Kidney glomerular epithelial cell (primary cell): Measurements from ENCODE around the gene CDHR5.

Experiments
- DNase-seq: peaks from one replicate; lab custom pipeline; 2025; lab: John Stamatoyannopoulos, UW

The CDHR5 gene

DNA sequence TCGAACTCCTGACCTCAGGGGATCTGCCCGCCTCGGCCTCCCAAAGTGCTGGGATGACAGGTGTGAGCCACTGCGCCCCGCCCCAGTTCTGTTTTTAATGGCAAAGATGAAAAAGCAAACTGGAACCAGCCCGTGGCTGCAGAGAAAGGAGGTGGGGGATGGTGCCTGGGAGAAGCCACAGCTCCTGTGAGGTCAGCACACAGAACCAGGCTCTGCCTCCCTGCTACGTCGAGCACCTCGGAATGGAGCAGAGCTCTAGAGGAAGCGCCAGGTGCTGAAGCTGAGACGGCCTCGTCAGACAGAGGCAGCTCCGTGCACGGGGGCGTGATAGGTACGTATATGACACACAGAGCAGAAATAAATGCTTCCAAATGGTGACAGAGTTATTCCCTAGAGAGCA is 20.8 kb upstream of the CDHR5 start:
- DNase-seq = no peak

DNA sequence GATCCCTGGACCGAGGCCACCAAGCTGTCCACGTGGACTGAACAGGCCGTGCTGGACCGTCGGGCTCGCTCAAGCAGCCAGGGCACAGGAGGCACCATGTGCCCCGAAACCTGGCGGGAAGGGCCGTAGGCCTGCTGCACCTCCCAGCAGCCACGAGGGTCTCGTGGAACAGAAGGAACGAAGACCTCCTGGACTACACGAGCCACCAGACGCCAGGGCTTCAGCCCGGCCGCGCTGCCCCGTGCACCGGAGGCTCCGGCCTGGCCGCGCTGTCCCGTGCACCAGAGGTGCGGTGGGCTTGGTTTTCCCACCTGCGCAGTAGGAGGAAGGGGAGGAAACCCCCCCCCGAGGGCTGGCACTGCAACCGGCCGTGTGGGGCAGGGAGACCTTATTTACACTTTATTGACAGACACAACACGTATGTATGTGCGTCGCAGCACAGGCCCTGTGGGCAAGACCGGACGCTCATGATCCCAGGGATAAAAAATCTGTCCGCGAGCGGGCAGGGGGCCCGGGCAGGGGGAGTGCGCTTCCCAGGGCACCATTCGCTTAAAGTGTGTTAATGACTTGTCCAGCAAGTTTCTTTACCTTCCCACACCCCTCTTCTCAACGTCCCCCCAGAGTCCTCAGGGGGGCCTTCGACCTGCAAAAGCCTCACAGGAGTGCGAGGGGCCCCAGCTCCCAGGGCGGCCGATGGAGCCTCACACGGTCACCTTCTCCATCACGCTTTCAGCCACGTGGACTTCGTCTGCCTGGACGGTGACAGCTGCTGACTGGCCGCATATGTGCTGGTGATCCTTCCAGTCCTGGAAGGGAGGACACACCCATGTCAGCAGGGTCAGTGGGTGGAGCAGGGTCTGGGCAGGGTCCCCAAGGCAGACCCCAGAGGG is 19.3 kb upstream of the CDHR5 start:
- DNase-seq = no peak

DNA sequence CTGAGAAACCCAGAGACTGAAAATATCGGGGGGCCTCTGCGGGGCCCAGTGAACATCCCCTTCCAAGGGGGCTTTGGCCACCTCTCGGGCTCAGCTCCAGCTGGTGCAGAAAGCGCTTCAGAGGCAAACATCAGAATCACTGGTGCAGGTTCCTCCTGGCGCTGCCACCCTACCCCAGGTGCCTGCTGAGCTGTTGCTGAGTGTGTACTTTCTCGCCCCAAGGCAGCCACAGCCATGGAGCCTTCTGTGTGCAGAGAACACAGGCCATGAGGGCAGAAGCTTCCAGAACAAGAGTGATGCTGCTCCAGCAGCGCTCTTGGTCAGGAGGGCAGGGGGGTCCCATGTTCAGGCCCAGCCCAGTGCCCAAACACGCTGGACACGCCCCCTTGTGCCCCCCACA is 18.6 kb upstream of the CDHR5 start:
- DNase-seq = no peak

DNA sequence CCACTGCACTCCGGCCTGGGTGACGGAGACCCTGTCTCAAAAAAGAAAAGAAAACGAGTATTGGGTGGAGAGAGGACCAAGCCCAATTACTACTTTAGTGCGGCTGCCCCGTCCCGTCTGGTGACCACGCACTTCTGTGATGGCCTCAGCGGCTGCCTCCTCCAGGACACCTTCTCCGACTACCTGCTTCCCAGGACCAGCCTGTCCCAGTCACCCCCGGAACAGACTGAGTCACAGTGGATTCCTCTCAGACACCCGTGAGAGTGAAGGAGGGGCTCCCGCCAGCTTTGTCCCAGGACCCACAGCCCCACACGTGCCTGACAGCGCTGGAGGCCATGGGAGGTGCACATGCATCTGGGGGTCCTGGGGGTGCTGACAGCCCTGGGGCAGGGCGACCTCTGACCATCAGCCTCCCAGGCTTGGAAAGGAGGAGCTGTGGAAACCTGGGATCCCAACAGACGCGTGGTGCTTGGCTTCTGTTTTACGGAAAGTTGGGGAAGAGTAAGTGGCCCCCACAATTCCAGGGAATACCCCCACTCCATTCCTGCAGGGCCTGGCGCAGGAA is 17.1 kb upstream of the CDHR5 start:
- no peak for DNase-seq

DNA sequence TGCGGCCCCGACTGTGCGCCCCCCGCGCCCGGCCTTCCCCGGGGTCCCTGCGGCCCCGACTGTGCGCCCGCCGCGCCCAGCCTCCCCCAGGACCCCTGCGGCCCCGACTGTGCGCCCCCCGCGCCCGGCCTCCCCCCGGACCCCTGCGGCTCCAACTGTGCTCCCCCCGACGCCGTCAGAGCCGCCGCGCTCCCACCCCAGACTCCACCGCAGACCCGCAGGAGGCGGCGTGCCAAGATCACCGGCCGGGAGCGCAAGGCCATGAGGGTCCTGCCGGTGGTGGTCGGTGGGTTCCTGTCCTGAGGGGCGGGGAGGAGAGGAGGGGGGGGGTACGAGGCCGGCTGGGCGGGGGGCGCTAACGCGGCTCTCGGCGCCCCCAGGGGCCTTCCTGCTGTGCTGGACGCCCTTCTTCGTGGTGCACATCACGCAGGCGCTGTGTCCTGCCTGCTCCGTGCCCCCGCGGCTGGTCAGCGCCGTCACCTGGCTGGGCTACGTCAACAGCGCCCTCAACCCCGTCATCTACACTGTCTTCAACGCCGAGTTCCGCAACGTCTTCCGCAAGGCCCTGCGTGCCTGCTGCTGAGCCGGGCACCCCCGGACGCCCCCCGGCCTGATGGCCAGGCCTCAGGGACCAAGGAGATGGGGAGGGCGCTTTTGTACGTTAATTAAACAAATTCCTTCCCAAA is 15.4 kb upstream of the CDHR5 start:
- DNase-seq = no peak

DNA sequence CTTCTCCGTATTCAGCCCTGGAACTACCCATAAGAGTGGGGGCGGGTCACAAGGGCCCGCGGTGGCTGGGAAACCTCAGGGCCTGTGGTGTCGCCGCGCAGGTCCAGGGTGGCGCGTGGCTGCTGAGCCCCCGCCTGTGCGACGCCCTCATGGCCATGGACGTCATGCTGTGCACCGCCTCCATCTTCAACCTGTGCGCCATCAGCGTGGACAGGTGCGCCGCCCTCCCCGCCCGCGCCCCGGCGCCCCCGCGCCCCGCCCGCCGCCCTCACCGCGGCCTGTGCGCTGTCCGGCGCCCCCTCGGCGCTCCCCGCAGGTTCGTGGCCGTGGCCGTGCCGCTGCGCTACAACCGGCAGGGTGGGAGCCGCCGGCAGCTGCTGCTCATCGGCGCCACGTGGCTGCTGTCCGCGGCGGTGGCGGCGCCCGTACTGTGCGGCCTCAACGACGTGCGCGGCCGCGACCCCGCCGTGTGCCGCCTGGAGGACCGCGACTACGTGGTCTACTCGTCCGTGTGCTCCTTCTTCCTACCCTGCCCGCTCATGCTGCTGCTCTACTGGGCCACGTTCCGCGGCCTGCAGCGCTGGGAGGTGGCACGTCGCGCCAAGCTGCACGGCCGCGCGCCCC is 14.7 kb upstream of the CDHR5 start:
- no peak for DNase-seq

DNA sequence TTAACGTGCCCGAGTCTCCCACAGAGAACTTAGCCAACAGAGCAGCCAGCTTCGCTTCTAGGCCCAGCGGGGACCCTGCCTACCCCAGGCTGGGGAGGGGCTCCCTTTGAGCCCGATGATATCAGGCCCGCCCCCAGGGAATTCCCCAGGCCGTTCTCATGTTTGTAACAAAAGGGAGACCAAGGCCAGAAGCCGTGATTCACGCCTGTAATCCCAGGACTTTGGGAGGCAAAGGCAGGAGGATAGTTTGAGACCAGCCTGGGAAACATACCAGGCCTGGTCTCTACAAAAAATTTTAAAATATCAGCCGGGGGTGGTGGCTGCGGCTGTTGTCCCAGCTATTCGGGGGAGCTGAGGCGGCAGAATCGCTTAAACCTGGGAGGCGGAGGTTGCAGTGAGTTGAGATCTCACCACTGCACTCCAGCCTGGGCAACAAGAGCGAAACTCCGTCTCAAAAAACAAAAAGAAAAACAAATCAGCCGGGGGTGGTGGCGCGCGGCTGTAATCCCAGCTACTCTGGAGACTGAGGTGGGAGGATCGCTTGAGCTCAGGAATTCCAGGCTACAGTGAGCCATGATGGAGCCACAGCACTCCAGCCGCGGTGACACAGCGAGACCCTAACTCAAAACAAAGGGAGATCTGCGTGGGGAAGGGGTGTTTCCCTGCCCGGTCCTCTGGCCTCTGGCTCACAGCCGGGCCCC is 14.0 kb upstream of the CDHR5 start:
- DNase-seq = peak; percentile 38

DNA sequence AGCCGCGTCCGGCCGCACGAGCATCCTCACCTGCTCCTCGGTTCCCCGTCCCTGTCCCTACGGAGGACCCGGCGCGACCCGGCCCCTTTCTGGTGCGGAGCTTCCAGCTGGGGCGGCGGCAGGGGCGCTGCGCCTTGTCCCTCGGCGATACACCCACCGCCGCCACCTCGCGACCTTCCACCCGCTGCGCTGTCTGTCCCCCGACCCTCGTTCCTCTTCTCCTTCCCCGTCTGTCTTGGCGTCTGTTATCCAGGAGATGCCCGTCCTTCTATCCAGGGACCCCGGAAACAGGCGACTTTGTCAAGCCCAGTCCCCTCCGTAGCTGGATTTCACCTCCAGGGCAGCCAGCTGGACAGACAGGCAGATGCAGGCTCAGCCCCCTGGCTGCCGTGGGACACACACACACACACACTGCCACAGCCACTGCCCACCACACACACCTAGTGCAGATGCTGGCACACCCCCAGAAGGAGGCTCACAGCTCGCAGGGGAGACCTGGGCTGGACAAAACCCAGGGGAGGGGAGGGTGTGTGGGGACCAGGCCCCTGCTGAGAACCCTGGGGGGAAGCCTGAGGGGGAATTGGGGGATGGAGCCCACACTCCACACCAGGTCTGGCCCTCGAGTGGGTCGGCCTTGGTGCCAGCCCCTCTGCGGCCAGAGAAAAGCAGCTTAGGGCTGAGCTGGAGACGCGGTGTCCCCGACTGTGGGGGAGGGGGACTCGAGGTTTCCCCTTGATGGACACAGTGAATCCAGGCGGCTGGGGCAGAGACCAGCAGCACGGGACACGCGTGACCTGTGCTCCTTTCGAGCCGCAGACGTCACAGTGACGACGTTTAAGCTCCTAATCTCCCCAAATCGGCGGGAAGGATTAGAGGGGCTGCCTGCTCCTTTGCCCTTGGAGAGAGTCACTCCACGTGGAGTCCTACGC is 13.1 kb upstream of the CDHR5 start:
- DNase-seq = no peak

DNA sequence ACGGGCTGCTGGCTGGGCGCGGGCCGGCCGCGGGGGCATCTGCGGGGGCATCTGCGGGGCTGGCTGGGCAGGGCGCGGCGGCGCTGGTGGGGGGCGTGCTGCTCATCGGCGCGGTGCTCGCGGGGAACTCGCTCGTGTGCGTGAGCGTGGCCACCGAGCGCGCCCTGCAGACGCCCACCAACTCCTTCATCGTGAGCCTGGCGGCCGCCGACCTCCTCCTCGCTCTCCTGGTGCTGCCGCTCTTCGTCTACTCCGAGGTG is 12.5 kb upstream of the CDHR5 start:
- no peak for DNase-seq

DNA sequence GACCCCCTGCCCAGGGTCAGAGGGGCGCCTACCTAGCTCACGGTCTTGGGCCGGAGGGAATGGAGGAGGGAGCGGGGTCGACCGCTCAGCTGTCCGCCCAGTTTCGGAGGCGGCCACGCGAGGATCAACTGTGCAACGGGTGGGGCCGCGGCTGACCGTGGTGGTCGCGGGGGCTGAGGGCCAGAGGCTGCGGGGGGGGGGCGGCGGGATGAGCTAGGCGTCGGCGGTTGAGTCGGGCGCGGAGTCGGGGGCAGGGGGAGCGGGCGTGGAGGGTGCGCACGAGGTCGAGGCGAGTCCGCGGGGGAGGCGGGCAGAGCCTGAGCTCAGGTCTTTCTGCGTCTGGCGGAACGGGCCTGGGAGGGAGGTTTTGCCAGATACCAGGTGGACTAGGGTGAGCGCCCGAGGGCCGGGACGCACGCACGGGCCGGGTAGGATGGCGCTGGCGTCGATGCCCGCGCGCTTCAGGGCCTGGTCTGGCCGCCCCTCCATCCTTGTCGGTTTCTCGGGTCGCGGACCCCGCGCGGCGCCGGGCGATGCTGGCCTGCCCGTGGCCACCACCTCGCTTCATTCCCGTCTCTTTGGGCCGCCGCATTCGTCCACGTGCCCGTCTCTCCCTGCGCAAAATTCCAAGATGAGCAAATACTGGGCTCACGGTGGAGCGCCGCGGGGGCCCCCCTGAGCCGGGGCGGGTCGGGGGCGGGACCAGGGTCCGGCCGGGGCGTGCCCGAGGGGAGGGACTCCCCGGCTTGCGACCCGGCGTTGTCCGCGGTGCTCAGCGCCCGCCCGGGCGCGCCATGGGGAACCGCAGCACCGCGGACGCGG is 12.0 kb upstream of the CDHR5 start, which contains the start of gene DRD4:
Gene DRD4 (plus strand): TSS at position 759 of the 822 bp plus-strand sequence. CDS start 36 bp downstream, at position 795.
- no peak for DNase-seq

DNA sequence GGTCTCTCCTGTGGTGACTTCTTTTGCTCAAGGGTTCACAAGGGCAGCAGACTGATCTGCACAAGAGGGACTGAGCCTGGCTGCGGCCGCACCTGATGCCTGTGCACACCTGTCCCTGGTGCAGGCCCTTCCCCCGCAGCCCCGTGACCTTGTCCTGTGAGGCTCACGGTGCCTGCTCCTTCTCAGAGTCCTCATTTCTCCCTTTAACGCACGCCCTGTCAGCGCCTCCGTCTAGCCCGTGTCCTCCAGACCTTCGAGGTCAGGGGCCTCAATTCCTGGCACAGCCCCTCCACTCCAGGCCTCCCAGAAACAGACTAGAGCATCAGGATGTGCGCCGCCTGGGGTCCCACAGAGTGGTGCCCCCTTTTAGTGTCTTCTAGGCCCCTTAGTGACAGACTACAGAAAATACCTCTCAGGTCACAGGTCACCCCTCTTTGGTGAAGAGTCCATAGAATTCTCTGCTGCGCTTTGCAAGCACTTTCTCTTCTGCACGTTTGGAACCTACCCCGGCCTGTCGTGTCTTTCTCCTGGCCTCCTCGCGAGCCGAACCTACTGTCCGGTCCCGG is 11.3 kb upstream of the CDHR5 start:
- no peak for DNase-seq

DNA sequence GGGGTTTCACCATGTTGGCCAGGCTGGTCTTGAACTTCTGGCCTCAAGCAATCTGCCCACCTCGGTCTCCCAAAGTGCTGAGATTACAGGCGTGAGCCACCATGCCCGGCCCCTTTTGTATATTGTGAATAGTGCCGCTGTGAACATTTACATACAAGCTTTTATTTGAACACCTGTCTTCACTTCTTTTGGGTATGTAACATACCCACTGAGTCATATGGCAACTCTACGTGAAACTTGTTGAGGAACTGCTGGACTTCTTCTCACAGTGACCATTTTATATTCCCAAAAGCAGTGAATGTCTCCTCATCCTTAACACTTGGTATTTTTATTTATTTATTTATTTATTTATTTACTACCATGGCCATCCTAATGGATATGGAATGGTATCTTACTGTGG is 6.1 kb upstream of the CDHR5 start:
- DNase-seq = no peak

DNA sequence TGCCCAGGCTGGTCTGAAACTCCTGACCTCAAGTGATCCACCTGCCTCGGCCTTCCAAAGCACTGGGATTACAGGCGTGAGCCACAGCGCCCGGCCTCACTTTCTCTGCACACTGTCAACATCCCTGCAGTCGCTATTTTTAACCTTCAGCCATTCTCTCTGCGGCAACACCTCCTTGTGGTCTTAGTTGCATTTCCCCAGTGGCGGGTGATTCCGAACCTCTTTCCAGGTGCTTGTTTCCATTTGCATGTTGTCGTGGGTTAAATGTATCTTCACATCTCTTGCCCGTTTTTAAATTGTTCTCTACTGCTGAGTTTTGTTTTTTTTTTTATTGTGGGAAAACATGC is 4.5 kb upstream of the CDHR5 start:
- DNase-seq = no peak

DNA sequence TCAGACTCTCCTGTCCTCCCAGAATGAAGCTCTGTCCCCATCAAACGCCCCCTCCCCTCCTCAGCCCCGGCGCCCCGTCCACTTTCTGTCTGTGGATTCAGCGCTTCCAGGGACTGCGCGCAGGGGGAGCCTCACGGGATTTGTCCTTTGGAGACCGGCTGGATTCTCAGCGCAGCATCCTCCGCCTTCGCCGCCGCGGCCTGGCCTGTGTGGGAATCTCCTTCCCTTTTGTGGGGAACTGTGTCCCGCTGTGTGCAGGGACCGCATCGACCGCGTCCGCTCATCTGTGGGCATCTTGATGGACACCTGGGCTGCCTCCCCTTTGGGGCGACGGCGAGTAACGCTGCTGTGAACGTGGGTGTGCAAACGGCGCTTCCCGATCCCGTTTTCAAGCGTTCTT is 3.3 kb upstream of the CDHR5 start:
- no peak for DNase-seq

DNA sequence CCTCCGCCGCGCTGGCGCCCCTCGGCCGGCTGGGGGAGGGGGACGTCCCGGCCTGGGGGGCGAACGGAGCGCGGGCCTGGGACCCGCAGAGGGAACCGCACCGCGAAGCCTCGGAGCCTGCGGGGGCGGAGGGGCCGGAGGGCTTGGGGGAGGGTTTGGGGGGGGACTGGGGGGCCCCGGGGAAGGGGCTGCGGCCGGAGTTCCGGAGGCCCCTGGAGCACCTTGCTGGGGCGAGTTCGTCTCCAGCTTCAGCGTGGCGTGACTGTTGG is 2.5 kb upstream of the CDHR5 start:
- DNase-seq = no peak

DNA sequence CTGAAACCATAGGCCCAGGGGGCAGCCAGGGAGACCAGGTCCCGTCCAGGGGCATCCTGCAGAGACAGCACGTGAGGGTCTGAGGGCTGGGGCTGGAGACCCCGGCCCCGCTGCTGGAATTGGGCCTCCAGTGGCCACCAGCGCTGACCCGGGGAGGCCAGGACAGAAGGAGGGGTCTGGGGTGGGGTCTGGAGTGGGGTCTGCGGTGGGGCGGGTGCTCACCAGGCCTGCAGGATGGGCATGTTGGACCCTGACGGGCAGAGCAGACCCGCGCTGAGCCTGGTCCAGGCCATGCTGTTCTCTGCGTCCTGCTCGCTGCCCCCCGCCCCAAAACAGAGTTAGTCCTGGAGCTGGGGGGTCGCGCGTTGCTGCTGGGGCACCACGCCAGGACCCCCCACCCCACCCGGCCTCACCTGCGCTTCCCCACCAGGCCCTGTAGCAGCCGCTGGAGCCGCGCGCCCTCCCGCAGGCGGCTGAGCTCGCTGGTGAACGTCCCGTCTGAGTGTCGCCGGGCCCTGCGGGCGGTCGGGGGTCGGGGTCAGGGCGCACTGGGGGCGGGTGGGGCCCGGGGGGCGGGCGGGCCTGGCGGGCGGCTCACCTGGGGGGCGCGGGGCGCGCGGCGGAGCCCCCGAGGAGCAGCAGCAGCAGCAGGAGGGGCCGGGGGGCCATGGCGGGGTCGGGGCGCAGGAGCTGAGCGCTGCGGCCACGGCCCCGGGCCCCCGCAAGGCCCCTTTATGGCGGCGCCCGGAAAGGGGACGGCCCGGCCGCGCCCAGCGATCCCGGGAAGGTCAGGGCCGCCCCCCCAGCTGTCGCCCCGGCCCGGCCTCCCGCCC is 1.9 kb upstream of the CDHR5 start, which contains the start of gene SCT:
Gene SCT (minus strand): TSS at position 707 of the 833 bp plus-strand sequence. CDS start 38 bp downstream, at position 669.
- DNase-seq = no peak

DNA sequence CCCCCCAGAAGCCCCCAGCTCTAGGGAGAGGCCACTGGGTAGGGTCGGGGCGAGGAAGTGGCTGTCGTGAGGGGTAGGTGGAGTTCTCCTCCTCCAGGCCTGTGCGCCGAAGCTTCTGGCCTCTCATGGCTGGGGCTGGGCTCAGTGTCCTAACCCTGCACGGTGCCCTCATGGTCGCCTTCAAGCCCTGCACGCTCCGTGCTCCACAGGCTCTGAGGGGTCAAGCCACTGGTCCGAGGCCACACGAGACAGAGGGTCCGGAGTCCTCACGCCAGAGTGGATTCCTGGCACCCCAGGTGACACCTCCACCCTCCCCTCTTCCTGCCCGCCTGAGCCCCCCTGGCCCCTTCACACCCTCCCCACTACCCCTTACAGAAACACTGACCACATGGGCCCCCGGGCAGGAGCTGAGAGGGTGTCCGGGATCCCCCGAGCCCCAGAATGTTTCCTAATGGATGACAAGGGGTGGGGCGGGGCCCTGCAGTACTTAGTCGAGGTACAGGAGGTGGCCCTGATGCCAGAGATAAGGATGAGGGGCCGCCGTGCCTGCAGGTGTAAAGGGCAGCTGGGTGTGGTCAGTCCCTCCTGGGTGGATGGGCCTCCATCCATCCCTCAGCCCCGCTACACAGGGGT is 997 bp upstream of the CDHR5 start:
- DNase-seq = no peak

DNA sequence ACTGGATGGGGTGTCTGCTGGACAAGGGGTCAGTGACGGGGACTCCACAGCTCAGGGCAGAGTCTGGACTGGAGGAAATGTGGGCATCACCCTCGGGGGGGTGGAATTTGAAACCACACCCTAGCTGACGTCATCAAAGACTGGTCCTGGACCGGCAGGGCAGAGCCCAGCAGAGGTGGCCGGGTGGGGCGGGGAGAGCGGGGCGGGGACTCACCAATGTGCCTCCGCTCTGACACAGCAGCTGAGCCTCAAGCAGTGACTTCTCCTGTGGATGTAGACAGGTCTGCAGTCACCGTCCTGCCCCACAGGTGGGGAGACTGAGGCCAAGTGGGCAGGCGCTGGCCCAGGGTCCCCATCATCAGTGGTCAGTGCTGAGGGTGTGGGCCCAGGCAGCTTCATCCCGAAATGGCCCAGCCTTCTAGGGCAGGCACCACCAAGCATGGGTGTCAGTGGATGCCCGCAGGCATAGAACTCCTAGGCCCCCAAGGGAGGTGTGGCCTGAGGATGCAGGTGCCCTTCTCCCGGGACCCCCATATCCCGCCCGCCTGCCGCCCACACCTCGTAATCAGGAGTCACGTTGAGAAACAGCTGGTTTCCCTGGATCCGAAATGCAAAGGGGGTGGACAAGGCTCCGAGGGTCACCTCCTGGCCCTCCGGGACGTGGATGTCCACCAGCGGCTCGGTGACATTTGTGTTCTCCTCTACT is 603 bp downstream of the CDHR5 start:
- DNase-seq = no peak
